ENCODE measurements around the gene ACAP3. TPM values are rescaled to one million over a fixed set of nuclear protein-coding genes. Genes with fewer than 3 reads are reported as not detected.

Gene ACAP3
- total and polyA plus RNA-seq, 2 of the 4 experiments (the other 2 are of a cell fraction) = 13.3 to 58.2 TPM

GRCh38 chr1:1286313-1287261 is 21.1 kb downstream of the ACAP3 start:
- H3K4me1 ChIP-seq (ENCODE audit: control insufficient read depth, insufficient read depth, low read length) = peaks cover 6% of the 10 kb centered on the region; the same call in 1 of the 2 replicates
- CTCF ChIA-PET = no interaction called here
- no peak overlapping the region for H2BK15ac ChIP-seq (ENCODE audit: low read depth, low read length)
- ATAC-seq (ENCODE audit: low read depth) (no peak), DNase-seq (no peak)
- no peak overlapping the region for H4K8ac ChIP-seq (ENCODE audit: low read depth in 2 of 2, low read length in 2 of 2)
- H2AK9ac ChIP-seq (replicated peaks; ENCODE audit: low read depth, low read length, poor library complexity) = peak overlapping the region; percentile 42
- in situ Hi-C loops (cut with MboI; ENCODE audit: low sequenced_read_pairs) (no loop called here), dilution Hi-C loops (cut with HindIII; ENCODE audit: low sequenced_read_pairs, unreplicated experiment) (no loop called here), intact Hi-C loops (cut with micrococcal nuclease) (no loop called here)
- no TSS peak for BruUV-seq (replicated peaks)
- 84% methylated on average over 8 of the region's 50 CpGs; no CpG with 5 or more reads in 1 of the 2 experiments for WGBS, 2 experiments (ENCODE audit: extremely low coverage in 2 of 2, insufficient read length in 1 of 2)
- POLR2A ChIA-PET (ENCODE audit: unreplicated experiment) = no interaction called here
- H2BK5ac ChIP-seq (ENCODE audit: low read depth, low read length, poor library complexity, severe bottlenecking) = no peak overlapping the region
- H3K79me1 ChIP-seq (ENCODE audit: low read depth in 1 of 2, low read length in 2 of 2) = no peaks in the 10 kb centered on the region
- H2AK5ac ChIP-seq (ENCODE audit: low read depth, low read length) = no peak overlapping the region
- no peaks in the 10 kb centered on the region for H3K9me3 ChIP-seq (ENCODE audit: control insufficient read depth, insufficient read depth, low read length)
- H3K14ac ChIP-seq (replicated peaks; ENCODE audit: low read depth, low read length) = no peak overlapping the region
- no peaks in the 10 kb centered on the region; the same call in 1 of the 2 replicates for H3K36me3 ChIP-seq (ENCODE audit: control insufficient read depth, insufficient read depth, low read length)
- no peak overlapping the region for H2BK120ac ChIP-seq (ENCODE audit: low read depth, low read length)
- no peaks in the 10 kb centered on the region for H3K27me3 ChIP-seq (ENCODE audit: control insufficient read depth, insufficient read depth, low read length)
- no peak overlapping the region for H3K4me2 ChIP-seq (ENCODE audit: low read depth, low read length)
- H4K20me1 ChIP-seq (ENCODE audit: insufficient read depth, low read length) = peaks cover 1% of the 10 kb centered on the region; the same call in 1 of the 2 replicates
- H3K4me3 ChIP-seq (ENCODE audit: insufficient read depth, low read depth, low read length) = no peak overlapping the region
- no peak overlapping the region for H3K27ac ChIP-seq (ENCODE audit: insufficient read depth, low read length)
- H3K9ac ChIP-seq (ENCODE audit: low read depth, low read length) = no peak overlapping the region
- no peak overlapping the region for H3K23ac ChIP-seq (ENCODE audit: low read depth, low read length)
- no peak overlapping the region for H4K5ac ChIP-seq (ENCODE audit: low read depth, low read length)
- no peak overlapping the region for H3K56ac ChIP-seq (ENCODE audit: extremely low read depth, insufficient read depth, low read length)
- no peak overlapping the region for H2BK20ac ChIP-seq (ENCODE audit: low read depth, low read length)
- H3K9me1 ChIP-seq (ENCODE audit: insufficient read depth, low read length) = peaks cover 4% of the 10 kb centered on the region; the same call in 1 of the 2 replicates
- no peak overlapping the region for H3K18ac ChIP-seq (ENCODE audit: low read depth, low read length)
- H2AFZ ChIP-seq (replicated peaks; ENCODE audit: low read length, poor library complexity) = no peak overlapping the region
- H3K4ac ChIP-seq (ENCODE audit: low read depth, low read length) = no peak overlapping the region
- H4K91ac ChIP-seq (ENCODE audit: insufficient read depth, low read depth, low read length) = no peak overlapping the region
- TF ChIP-seq MXI1 (IDR thresholded peaks at IDR 0.05; ENCODE audit: borderline replicate concordance, low read depth, low read length) = no peak
- TF ChIP-seq NFE2L2 (IDR thresholded peaks at IDR 0.05; ENCODE audit: low read depth, low read length) = no peak
- TF ChIP-seq RAD21 (IDR thresholded peaks at IDR 0.05; ENCODE audit: low read length) = no peak
- no peak for TF ChIP-seq CEBPB (IDR thresholded peaks at IDR 0.05; ENCODE audit: low read depth, low read length)
- no peak for TF ChIP-seq USF2 (IDR thresholded peaks at IDR 0.05; ENCODE audit: low read depth, low read length)
- no peak for TF ChIP-seq MAFK (IDR thresholded peaks at IDR 0.05; ENCODE audit: low read depth, low read length)
- no peak for TF ChIP-seq CHD1 (IDR thresholded peaks at IDR 0.05; ENCODE audit: low read depth, low read length)
- no peak for TF ChIP-seq POLR2A (IDR thresholded peaks at IDR 0.05; ENCODE audit: low read depth, low read length)
- TF ChIP-seq FOS (IDR thresholded peaks at IDR 0.05; ENCODE audit: low read depth, low read length) = no peak
- TF ChIP-seq RFX5 (IDR thresholded peaks at IDR 0.05; ENCODE audit: low read depth, low read length) = no peak
- TF ChIP-seq, protein P1, sequence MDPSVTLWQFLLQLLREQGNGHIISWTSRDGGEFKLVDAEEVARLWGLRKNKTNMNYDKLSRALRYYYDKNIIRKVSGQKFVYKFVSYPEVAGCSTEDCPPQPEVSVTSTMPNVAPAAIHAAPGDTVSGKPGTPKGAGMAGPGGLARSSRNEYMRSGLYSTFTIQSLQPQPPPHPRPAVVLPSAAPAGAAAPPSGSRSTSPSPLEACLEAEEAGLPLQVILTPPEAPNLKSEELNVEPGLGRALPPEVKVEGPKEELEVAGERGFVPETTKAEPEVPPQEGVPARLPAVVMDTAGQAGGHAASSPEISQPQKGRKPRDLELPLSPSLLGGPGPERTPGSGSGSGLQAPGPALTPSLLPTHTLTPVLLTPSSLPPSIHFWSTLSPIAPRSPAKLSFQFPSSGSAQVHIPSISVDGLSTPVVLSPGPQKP (IDR thresholded peaks at IDR 0.05; ENCODE audit: borderline replicate concordance, low read depth, low read length) = no peak
- TF ChIP-seq RCOR1 (IDR thresholded peaks at IDR 0.05; ENCODE audit: insufficient replicate concordance, low read length) = no peak
- no peak for TF ChIP-seq SMC3 (IDR thresholded peaks at IDR 0.05; ENCODE audit: low read depth, low read length)
- TF ChIP-seq BHLHE40 (IDR thresholded peaks at IDR 0.05; ENCODE audit: low read depth, low read length) = no peak
- no peak for TF ChIP-seq CTCF (conservative IDR thresholded peaks at IDR 0.05; ENCODE audit: low read depth, low read length)
